A549 (cell line): Measurements from ENCODE around the gene NGF. TPM values are rescaled to one million over a fixed set of nuclear protein-coding genes. Genes with fewer than 3 reads are reported as not detected.

Experiments used
- ATAC-seq, 2 experiments: fragments of 200-7000 bp in 1 of 2; fragments of >200 bp in 1 of 2; cut with Nextera tagmentation in 1 of 2; cut with Tn5 transposase in 1 of 2; 3 replicates each; pipeline versions ENCODE4 v1.8.0 to v1.9.1; 2018 to 2020; ENCODE audit warnings: mild to moderate bottlenecking in 1 of 2, moderate library complexity in 1 of 2
- CTCF ChIA-PET: fragments of 300-600 bp; sonication (Branson Sonifier 250); formaldehyde crosslinking; extraction: SDS; loops from one replicate; lab custom pipeline; 2021; ENCODE audit warnings: antibody characterized with exemption, inconsistent platforms; lab: Yijun Ruan, JAX
- POLR2A ChIA-PET: fragments of 350-600 bp; formaldehyde crosslinking; extraction: SDS; loops from one replicate; lab custom pipeline; 2021; ENCODE audit warnings: antibody characterized with exemption, inconsistent platforms; lab: Yijun Ruan, JAX
- DNase-seq, 2 experiments: peaks; one replicate each; pipeline versions ENCODE4 v3.0.0 to v3.0.0-alpha.2; 2011 to 2016; ENCODE audit warnings: low read depth in 1 of 2, low spot score in 1 of 2
- FAIRE-seq: peaks from 2 replicates; lab custom pipeline; 2011; peaks lifted over from hg19 to GRCh38; lab: Jason Lieb, UNC
- H3K27ac ChIP-seq, 2 experiments: fragments of >200 bp; sonication (Bioruptor Twin); formaldehyde crosslinking; 3 replicates each; pipeline ENCODE4 v1.5.1; 2016 to 2017
- H3K4me1 ChIP-seq: fragments of >200 bp; sonication (Bioruptor Twin); formaldehyde crosslinking; 3 replicates; pipeline ENCODE4 v1.6.1; 2016
- H3K4me2 ChIP-seq: fragments of >200 bp; sonication (Bioruptor Twin); formaldehyde crosslinking; 3 replicates; pipeline ENCODE4 v1.6.1; 2016
- H3K4me3 ChIP-seq: fragments of >200 bp; sonication (Bioruptor Twin); formaldehyde crosslinking; 3 replicates; pipeline ENCODE4 v1.5.1; 2016
- H3K9me3 ChIP-seq: fragments of >200 bp; sonication (Bioruptor Twin); formaldehyde crosslinking; 3 replicates; pipeline ENCODE4 v1.6.1; 2016
- CBX8 ChIP-seq: fragments of 200-600 bp; sonication (generic); IDR thresholded peaks from 2 replicates; pipeline ENCODE4 v1.6.1; 2016
- EHMT2 ChIP-seq: fragments of 200-600 bp; sonication (generic); IDR thresholded peaks from 2 replicates; pipeline ENCODE4 v1.6.1; 2016; ENCODE audit warnings: antibody characterized with exemption, low read depth, mild to moderate bottlenecking, moderate library complexity
- ESRRA ChIP-seq: fragments of 150-350 bp; IDR thresholded peaks from 2 replicates; pipeline ENCODE4 v1.6.1; 2014; ENCODE audit warnings: mild to moderate bottlenecking, low read length, borderline replicate concordance
- FOXS1 ChIP-seq: fragments of 250-450 bp; sonication (Bioruptor Pico); IDR thresholded peaks from 2 replicates; pipeline ENCODE4 v1.5.0; 2020; ENCODE audit warnings: mild to moderate bottlenecking, moderate library complexity
- GATA3 ChIP-seq: IDR thresholded peaks from 2 replicates; pipeline ENCODE4 v1.6.1; 2012; ENCODE audit warnings: borderline replicate concordance
- HDAC2 ChIP-seq: fragments of 200-600 bp; sonication (generic); IDR thresholded peaks from 2 replicates; pipeline ENCODE4 v1.6.1; 2016
- HEYL ChIP-seq: fragments of 250-450 bp; sonication (Bioruptor Pico); IDR thresholded peaks from 2 replicates; pipeline ENCODE4 v1.8.0; 2021; ENCODE audit warnings: mild to moderate bottlenecking, moderate library complexity
- HOXA7 ChIP-seq: fragments of 250-450 bp; sonication (Bioruptor Pico); IDR thresholded peaks from 2 replicates; pipeline ENCODE4 v1.5.0; 2020; ENCODE audit warnings: mild to moderate bottlenecking, moderate library complexity
- HOXB5 ChIP-seq: fragments of 250-450 bp; sonication (Bioruptor Pico); IDR thresholded peaks from 2 replicates; pipeline ENCODE4 v1.5.0; 2020; ENCODE audit warnings: mild to moderate bottlenecking, moderate library complexity
- JUNB ChIP-seq: fragments of >200 bp; sonication (Bioruptor Twin); formaldehyde crosslinking; IDR thresholded peaks from 2 replicates; pipeline ENCODE4 v1.6.1; 2016
- KDM1A ChIP-seq: fragments of 200-600 bp; sonication (generic); IDR thresholded peaks from 2 replicates; pipeline ENCODE4 v1.6.1; 2016; ENCODE audit warnings: low read depth, mild to moderate bottlenecking
- KDM5A ChIP-seq: fragments of 200-600 bp; sonication (generic); IDR thresholded peaks from 2 replicates; pipeline ENCODE4 v1.6.1; 2016; ENCODE audit warnings: antibody characterized with exemption, mild to moderate bottlenecking
- MAFK ChIP-seq: fragments of 450-650 bp; IDR thresholded peaks from 2 replicates; pipeline ENCODE4 v1.6.1; 2014; ENCODE audit not compliant: partially characterized antibody
- MYC ChIP-seq: IDR thresholded peaks from 2 replicates; pipeline ENCODE4 v1.6.1; 2012; ENCODE audit warnings: mild to moderate bottlenecking, inconsistent platforms, low read length, improper control_type of control experiment, borderline replicate concordance
- NPAS2 ChIP-seq: fragments of 250-450 bp; sonication (Bioruptor Pico); IDR thresholded peaks from 2 replicates; pipeline ENCODE4 v1.8.0; 2022; ENCODE audit warnings: mild to moderate bottlenecking, moderate library complexity, borderline replicate concordance
- RNF2 ChIP-seq: fragments of 200-600 bp; sonication (generic); IDR thresholded peaks from 2 replicates; pipeline ENCODE4 v1.6.1; 2016; ENCODE audit warnings: low read depth, mild to moderate bottlenecking, antibody characterized with exemption, moderate library complexity, borderline replicate concordance
- SMC3 ChIP-seq: fragments of >200 bp; sonication (Bioruptor Twin); formaldehyde crosslinking; IDR thresholded peaks from 3 replicates; pipeline ENCODE4 v1.6.1; 2018; ENCODE audit warnings: inconsistent platforms
- SREBF2 ChIP-seq: fragments of 450-650 bp; IDR thresholded peaks from 2 replicates; pipeline ENCODE4 v1.6.1; 2014; ENCODE audit warnings: mild to moderate bottlenecking, moderate library complexity
- ZC3H11A ChIP-seq: fragments of 450-650 bp; IDR thresholded peaks from 2 replicates; pipeline ENCODE4 v1.6.1; 2014; ENCODE audit warnings: antibody characterized with exemption, mild to moderate bottlenecking
- ZNF302 ChIP-seq: fragments of 250-450 bp; sonication (Bioruptor Pico); IDR thresholded peaks from 2 replicates; pipeline ENCODE4 v1.9.0; 2021; ENCODE audit warnings: inconsistent platforms, mild to moderate bottlenecking, moderate library complexity
- WGBS: methylation state at CpG from one replicate; pipeline ENCODE4 v1.1.6; 2017; ENCODE audit errors: missing lambda C conversion rate; 5-methylcytosine and 5-hydroxymethylcytosine counted together
- polyA plus RNA-seq, 4 experiments: library from polyadenylated mRNA; depleted of rRNA in 3 of 4; stranded (reverse); fragments of >200 nt; fragmentation: RNase III in 1 of 4; extraction: RNeasy Plus Mini Kit Qiagen cat#74134 plus additional on column Dnase treatment in 1 of 4; gene quantifications; 2 replicates in 3 of 4; 3 replicates in 1 of 4; pipeline ENCODE4 v1.2.3, GENCODE V29; 2011 to 2017
- TF ChIP-seq, protein P1 (sequence below): fragments of 250-450 bp; sonication (Bioruptor Pico); IDR thresholded peaks from 2 replicates; pipeline ENCODE4 v1.5.0; 2021; ENCODE audit warnings: mild to moderate bottlenecking, moderate library complexity, borderline replicate concordance
- TF ChIP-seq, protein P2 (sequence below): fragments of >200 bp; sonication (Bioruptor Twin); formaldehyde crosslinking; IDR thresholded peaks from 3 replicates; pipeline ENCODE4 v1.5.1; 2016
- TF ChIP-seq, protein P3 (sequence below): fragments of 250-450 bp; sonication (Bioruptor Pico); IDR thresholded peaks from 2 replicates; pipeline ENCODE4 v1.5.0; 2020; ENCODE audit warnings: low read depth, mild to moderate bottlenecking, moderate library complexity

Gene NGF
- polyA plus RNA-seq, 2 of the 4 experiments (the other 2 are of a cell fraction): 0.71 to 1.6 TPM

DNA sequence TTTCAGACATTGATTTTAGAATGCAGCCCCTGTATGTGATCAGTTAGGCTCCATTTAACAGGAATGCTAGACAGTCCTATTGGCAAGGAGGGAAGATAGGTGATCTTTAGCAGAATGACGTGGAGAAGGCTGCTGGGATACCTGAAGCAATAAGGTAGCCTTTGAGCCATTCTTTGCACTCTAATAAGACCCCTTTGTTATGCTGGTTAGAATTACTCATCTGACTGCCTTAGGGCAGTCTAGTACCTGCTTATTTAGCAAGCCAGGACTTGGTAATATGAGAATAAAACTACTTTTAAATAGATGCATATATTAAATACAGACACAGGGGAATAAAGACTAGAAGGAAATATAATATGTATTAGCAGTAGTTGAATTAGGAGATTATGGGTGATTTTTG lies 29.1 kb downstream of the NGF start (continued):
- no peak for TF ChIP-seq RNF2
- TF ChIP-seq NPAS2 (CRISPR knock-in tag): no peak
- no peak for TF ChIP-seq JUNB
- no peak for TF ChIP-seq KDM5A
- no peak for TF ChIP-seq KDM1A
- no peak for TF ChIP-seq GATA3
- no peak for TF ChIP-seq MYC
- no peak for TF ChIP-seq HDAC2
- no peak for TF ChIP-seq MAFK

DNA sequence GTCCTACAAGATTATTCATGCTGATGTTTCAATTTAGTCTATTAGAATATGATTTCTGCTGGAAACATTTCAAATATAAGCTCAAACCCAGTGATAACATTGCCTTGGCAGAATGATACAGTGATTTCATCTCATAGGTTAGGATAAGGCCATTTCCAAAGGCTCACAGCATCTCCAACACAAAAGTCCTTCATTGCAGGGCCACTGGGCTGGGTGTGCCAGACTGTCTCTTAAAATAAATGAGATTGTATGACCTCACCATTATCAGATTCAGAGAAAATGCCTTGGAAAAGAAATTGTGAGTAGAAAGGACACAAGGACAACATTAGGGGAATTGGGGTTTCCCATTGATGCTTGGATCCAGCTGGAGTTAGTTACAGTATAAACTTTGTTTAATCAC lies 30.4 kb downstream of the NGF start:
- no peak overlapping the region for H3K4me3 ChIP-seq
- ChIA-PET POLR2A (no interaction called here), CTCF (no interaction called here)
- no peak for FAIRE-seq
- no peaks in the 10 kb centered on the region; the same call in 2 of the 3 replicates for H3K4me1 ChIP-seq
- no peak overlapping the region for H3K4me2 ChIP-seq
- TF ChIP-seq, protein P1, sequence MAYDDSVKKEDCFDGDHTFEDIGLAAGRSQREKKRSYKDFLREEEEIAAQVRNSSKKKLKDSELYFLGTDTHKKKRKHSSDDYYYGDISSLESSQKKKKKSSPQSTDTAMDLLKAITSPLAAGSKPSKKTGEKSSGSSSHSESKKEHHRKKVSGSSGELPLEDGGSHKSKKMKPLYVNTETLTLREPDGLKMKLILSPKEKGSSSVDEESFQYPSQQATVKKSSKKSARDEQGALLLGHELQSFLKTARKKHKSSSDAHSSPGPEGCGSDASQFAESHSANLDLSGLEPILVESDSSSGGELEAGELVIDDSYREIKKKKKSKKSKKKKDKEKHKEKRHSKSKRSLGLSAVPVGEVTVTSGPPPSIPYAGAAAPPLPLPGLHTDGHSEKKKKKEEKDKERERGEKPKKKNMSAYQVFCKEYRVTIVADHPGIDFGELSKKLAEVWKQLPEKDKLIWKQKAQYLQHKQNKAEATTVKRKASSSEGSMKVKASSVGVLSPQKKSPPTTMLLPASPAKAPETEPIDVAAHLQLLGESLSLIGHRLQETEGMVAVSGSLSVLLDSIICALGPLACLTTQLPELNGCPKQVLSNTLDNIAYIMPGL: no peak
- TF ChIP-seq GATA3 (no peak), HOXB5 (no peak), MYC (no peak), SREBF2 (no peak), NPAS2 (CRISPR knock-in tag) (no peak), ZNF302 (CRISPR knock-in tag) (no peak), ESRRA (no peak), EHMT2 (no peak), HEYL (CRISPR knock-in tag) (no peak), HOXA7 (CRISPR knock-in tag) (no peak), SMC3 (no peak), CBX8 (no peak), KDM1A (no peak)
- TF ChIP-seq, protein P2, sequence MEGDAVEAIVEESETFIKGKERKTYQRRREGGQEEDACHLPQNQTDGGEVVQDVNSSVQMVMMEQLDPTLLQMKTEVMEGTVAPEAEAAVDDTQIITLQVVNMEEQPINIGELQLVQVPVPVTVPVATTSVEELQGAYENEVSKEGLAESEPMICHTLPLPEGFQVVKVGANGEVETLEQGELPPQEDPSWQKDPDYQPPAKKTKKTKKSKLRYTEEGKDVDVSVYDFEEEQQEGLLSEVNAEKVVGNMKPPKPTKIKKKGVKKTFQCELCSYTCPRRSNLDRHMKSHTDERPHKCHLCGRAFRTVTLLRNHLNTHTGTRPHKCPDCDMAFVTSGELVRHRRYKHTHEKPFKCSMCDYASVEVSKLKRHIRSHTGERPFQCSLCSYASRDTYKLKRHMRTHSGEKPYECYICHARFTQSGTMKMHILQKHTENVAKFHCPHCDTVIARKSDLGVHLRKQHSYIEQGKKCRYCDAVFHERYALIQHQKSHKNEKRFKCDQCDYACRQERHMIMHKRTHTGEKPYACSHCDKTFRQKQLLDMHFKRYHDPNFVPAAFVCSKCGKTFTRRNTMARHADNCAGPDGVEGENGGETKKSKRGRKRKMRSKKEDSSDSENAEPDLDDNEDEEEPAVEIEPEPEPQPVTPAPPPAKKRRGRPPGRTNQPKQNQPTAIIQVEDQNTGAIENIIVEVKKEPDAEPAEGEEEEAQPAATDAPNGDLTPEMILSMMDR: no peak
- TF ChIP-seq, all 56 proteins: peak for 0
- Histone ChIP-seq H3K27ac (no peak overlapping the region), H3K9me3 (no peaks in the 10 kb centered on the region)
- DNase-seq (no peak), ATAC-seq (no peak)

DNA sequence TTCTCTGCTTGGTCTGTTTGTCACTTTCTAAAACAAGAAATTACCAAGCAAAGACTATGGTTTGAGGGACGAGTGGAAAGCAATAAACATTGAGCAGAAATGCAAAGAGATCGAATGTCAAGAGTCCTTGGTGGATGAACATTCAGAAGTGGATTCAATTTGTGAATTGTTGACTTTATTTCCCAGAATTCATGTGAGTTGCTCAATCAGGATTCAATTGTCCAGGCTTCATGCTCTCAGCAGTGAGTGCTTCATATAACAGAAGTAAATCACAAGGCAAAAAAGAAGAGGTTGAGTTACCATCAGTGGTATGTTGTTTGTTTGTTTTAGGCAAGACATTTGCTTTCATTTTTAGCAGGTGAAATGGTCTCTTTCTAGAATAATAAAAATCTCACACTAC lies 31.9 kb downstream of the NGF start:
- no peaks in the 10 kb centered on the region; the same call in 2 of the 3 replicates for H3K4me1 ChIP-seq
- TF ChIP-seq, protein P3, sequence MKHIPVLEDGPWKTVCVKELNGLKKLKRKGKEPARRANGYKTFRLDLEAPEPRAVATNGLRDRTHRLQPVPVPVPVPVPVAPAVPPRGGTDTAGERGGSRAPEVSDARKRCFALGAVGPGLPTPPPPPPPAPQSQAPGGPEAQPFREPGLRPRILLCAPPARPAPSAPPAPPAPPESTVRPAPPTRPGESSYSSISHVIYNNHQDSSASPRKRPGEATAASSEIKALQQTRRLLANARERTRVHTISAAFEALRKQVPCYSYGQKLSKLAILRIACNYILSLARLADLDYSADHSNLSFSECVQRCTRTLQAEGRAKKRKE (CRISPR knock-in tag): no peak
- TF ChIP-seq ZC3H11A: no peak
- TF ChIP-seq FOXS1 (CRISPR knock-in tag): no peak
- no peak overlapping the region for H3K4me2 ChIP-seq
- 58% methylated on average over 2 of the region's 2 CpGs for WGBS
- CTCF ChIA-PET: interaction anchor here (1.2 kb wide), 1 partner anchor 9 kb away, joined by 3 read pairs; no protein-coding TSS in a partner anchor
- H3K4me3 ChIP-seq: no peak overlapping the region
- no peaks in the 10 kb centered on the region for H3K9me3 ChIP-seq
- FAIRE-seq (no peak), DNase-seq (no peak), ATAC-seq (no peak)
- POLR2A ChIA-PET: no interaction called here
- H3K27ac ChIP-seq: no peak overlapping the region
